Activated T-helper 2 cell treated with anti-CD3 and anti-CD28 coated beads, Interferon-gamma antibody, Interleukin-2, Interleukin-4, amounts not matched to agents 10 μg/mL and 5 μg/mL and 100 μg/mL, durations not matched to agents 14 hours and 24 hours and 36 hours (primary cell): ENCODE results near the gene ENOX1. TPM values are rescaled to one million over a fixed set of nuclear protein-coding genes. Genes with fewer than 3 reads are reported as not detected.

Experiments used
- DNase-seq: peaks from one replicate; pipeline ENCODE4 v3.0.0; 2021; ENCODE audit warnings: low spot score
- H3K27ac Mint-ChIP-seq: one replicate; pipeline ENCODE4 v1.8.0; 2021; ENCODE audit warnings: mixed read lengths
- H3K27me3 Mint-ChIP-seq: one replicate; pipeline ENCODE4 v1.8.0; 2021; ENCODE audit warnings: low read depth, mixed read lengths
- H3K36me3 Mint-ChIP-seq: one replicate; pipeline ENCODE4 v1.8.0; 2021; ENCODE audit warnings: low read depth, mixed read lengths
- H3K4me1 Mint-ChIP-seq: one replicate; pipeline ENCODE4 v1.8.0; 2021; ENCODE audit warnings: low read depth, mixed read lengths
- H3K4me3 Mint-ChIP-seq: one replicate; pipeline ENCODE4 v1.8.0; 2021; ENCODE audit warnings: low read depth, mild to moderate bottlenecking, moderate library complexity, mixed read lengths
- H3K9me3 Mint-ChIP-seq: one replicate; pipeline ENCODE4 v1.8.0; 2021; ENCODE audit warnings: mixed read lengths
- intact Hi-C: fragments of 100-400 bp; cut with micrococcal nuclease; formaldehyde crosslinking; loops from one replicate; pipeline ENCODE4 v1.15.1; 2023
- total RNA-seq: library from RNA; stranded (reverse); gene quantifications from 2 replicates; pipeline ENCODE4 v1.2.3, GENCODE V29; 2022

The ENOX1 gene
- total RNA-seq, 1 donor from 2014 or later: 0.18 TPM

GRCh38 chr13:43782686-43783085 lies 4.1 kb downstream of the ENOX1 start:
- H3K36me3 Mint-ChIP-seq: no peaks in the 10 kb centered on the region

GRCh38 chr13:43780666-43781065 lies 6.1 kb downstream of the ENOX1 start:
- Mint-ChIP-seq H3K9me3 (no peaks in the 10 kb centered on the region), H3K36me3 (no peaks in the 10 kb centered on the region), H3K4me3 (no peak overlapping the region), H3K27me3 (peaks cover 18% of the 10 kb centered on the region), H3K27ac (no peak overlapping the region), H3K4me1 (no peaks in the 10 kb centered on the region)
- DNase-seq: no peak
- intact Hi-C loops: no loop called here

More at GRCh38 chr13:43782686-43783085, 4.1 kb downstream of the ENOX1 start:
- Mint-ChIP-seq H3K27ac (no peak overlapping the region), H3K9me3 (no peaks in the 10 kb centered on the region), H3K4me3 (no peak overlapping the region), H3K27me3 (peaks cover 26% of the 10 kb centered on the region), H3K4me1 (peaks cover 2% of the 10 kb centered on the region)
- no peak for DNase-seq
- intact Hi-C loops: no loop called here

GRCh38 chr13:43776501-43777079 lies 10.2 kb downstream of the ENOX1 start:
- no peak for DNase-seq
- Mint-ChIP-seq H3K27ac (no peak overlapping the region), H3K27me3 (peaks cover 5% of the 10 kb centered on the region), H3K4me1 (no peaks in the 10 kb centered on the region), H3K36me3 (no peaks in the 10 kb centered on the region), H3K9me3 (no peaks in the 10 kb centered on the region), H3K4me3 (no peak overlapping the region)
- intact Hi-C loops: no loop called here

- no peak for DNase-seq
- H3K27me3 Mint-ChIP-seq: peaks cover 4% of the 10 kb centered on the region
- H3K9me3 Mint-ChIP-seq: no peaks in the 10 kb centered on the region
- intact Hi-C loops: no loop called here
- H3K4me1 Mint-ChIP-seq: no peaks in the 10 kb centered on the region
- H3K36me3 Mint-ChIP-seq: no peaks in the 10 kb centered on the region
- no peak overlapping the region for H3K4me3 Mint-ChIP-seq
- no peak overlapping the region for H3K27ac Mint-ChIP-seq
These were observed 10.8 kb downstream of the ENOX1 start for GRCh38 chr13:43776006-43776405.

DNA sequence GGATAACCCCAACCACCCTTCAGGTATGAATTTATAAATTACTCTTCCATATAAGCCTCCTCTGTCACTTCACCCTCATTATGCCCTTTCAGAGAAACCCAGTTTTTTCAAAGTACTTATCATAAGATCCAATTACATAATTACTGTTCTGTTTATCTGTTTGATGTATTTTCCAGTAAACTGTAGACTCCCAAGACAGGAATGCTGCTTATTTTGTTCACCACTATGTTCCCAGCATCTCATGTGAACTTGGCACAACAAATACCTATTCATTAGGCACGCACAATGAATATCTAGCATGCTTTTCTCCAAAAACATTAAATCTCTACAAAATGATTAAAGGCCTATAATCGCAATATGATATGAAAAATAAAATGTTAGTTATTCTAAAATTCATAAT lies 13.2 kb downstream of the ENOX1 start:
- Mint-ChIP-seq H3K36me3 (no peaks in the 10 kb centered on the region), H3K4me3 (no peak overlapping the region), H3K27me3 (peaks cover 3% of the 10 kb centered on the region), H3K9me3 (no peaks in the 10 kb centered on the region), H3K4me1 (no peaks in the 10 kb centered on the region), H3K27ac (no peak overlapping the region)
- intact Hi-C loops: no loop called here
- no peak for DNase-seq

GRCh38 chr13:43770871-43771270 lies 15.9 kb downstream of the ENOX1 start:
- H3K4me3 Mint-ChIP-seq: no peak overlapping the region
- H3K36me3 Mint-ChIP-seq: no peaks in the 10 kb centered on the region
- intact Hi-C loops: no loop called here
- no peaks in the 10 kb centered on the region for H3K9me3 Mint-ChIP-seq
- H3K27me3 Mint-ChIP-seq: peaks cover 9% of the 10 kb centered on the region
- H3K4me1 Mint-ChIP-seq: no peaks in the 10 kb centered on the region
- no peak for DNase-seq
- no peak overlapping the region for H3K27ac Mint-ChIP-seq

DNA sequence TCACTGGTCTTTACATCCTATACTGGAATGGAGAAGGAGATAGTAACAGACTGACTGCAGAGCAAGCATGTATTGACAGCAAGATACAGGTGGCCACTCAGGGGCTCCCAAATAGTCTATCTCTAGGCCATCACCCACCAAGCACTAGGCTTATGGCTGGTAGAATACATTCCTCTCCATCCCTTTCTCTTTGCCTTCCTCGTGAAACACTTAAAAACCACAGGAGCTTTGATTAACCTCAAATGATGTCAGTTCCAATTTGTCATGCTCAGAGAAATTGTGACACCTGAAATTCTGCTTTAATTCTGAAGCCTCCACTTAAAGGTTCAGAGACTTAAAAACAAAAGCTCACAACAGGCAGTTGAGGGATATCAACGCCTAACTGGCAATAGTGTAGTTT lies 17.2 kb downstream of the ENOX1 start:
- H3K27ac Mint-ChIP-seq: no peak overlapping the region
- no peaks in the 10 kb centered on the region for H3K4me1 Mint-ChIP-seq
- H3K9me3 Mint-ChIP-seq: no peaks in the 10 kb centered on the region
- no peaks in the 10 kb centered on the region for H3K36me3 Mint-ChIP-seq
- peaks cover 12% of the 10 kb centered on the region for H3K27me3 Mint-ChIP-seq
- intact Hi-C loops: no loop called here
- H3K4me3 Mint-ChIP-seq: no peak overlapping the region
- DNase-seq: no peak

GRCh38 chr13:43767341-43767931 lies 19.3 kb downstream of the ENOX1 start:
- no peak overlapping the region for H3K27ac Mint-ChIP-seq
- intact Hi-C loops: no loop called here
- H3K36me3 Mint-ChIP-seq: no peaks in the 10 kb centered on the region
- H3K27me3 Mint-ChIP-seq: peaks cover 9% of the 10 kb centered on the region
- no peak for DNase-seq
- no peaks in the 10 kb centered on the region for H3K9me3 Mint-ChIP-seq
- H3K4me3 Mint-ChIP-seq: no peak overlapping the region
- no peaks in the 10 kb centered on the region for H3K4me1 Mint-ChIP-seq

DNA sequence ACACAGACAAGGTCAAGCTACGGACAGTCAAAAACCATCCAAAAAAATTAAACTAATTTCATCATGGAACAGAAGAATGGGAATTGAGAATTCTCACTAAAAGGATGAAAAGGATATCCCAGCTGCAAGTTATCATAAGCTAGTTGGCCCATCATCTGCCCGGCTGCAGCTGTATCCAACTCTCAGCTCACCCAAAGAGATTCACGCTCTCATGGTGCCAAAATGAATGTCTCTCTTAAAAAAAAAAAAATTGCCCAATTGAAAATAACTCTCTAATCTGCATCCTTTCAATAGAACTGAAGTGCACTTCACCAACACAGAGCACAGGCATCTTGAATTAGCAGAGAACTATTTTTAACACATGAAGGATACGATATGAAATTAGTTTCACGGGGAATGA lies 20.0 kb downstream of the ENOX1 start:
- no peaks in the 10 kb centered on the region for H3K4me1 Mint-ChIP-seq
- intact Hi-C loops: no loop called here
- no peak overlapping the region for H3K4me3 Mint-ChIP-seq
- H3K27ac Mint-ChIP-seq: no peak overlapping the region
- no peak for DNase-seq
- H3K27me3 Mint-ChIP-seq: peaks cover 9% of the 10 kb centered on the region
- no peaks in the 10 kb centered on the region for H3K9me3 Mint-ChIP-seq
- no peaks in the 10 kb centered on the region for H3K36me3 Mint-ChIP-seq

DNA sequence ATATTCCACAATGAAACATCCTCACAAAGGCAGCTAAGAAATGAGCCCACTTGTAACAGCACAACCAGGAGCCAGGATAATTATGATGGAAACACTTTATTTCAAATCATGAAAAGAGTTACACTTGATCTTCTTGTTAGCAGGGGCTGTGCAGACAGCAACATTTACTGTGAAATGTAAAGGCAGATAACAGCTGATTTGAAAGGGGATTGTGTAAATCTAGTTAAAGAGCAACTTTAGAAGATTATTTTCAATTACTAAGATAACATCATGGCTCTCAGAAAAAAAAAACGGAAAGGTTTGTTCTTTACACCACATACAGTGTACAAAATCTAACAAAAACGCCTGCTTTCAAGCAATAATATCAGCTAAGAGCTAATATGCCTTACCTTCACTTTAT lies 22.4 kb downstream of the ENOX1 start:
- no peak overlapping the region for H3K4me3 Mint-ChIP-seq
- intact Hi-C loops: no loop called here
- no peak overlapping the region for H3K27ac Mint-ChIP-seq
- DNase-seq: no peak
- H3K36me3 Mint-ChIP-seq: no peaks in the 10 kb centered on the region
- H3K4me1 Mint-ChIP-seq: no peaks in the 10 kb centered on the region
- peaks cover 9% of the 10 kb centered on the region for H3K27me3 Mint-ChIP-seq
- H3K9me3 Mint-ChIP-seq: no peaks in the 10 kb centered on the region

DNA sequence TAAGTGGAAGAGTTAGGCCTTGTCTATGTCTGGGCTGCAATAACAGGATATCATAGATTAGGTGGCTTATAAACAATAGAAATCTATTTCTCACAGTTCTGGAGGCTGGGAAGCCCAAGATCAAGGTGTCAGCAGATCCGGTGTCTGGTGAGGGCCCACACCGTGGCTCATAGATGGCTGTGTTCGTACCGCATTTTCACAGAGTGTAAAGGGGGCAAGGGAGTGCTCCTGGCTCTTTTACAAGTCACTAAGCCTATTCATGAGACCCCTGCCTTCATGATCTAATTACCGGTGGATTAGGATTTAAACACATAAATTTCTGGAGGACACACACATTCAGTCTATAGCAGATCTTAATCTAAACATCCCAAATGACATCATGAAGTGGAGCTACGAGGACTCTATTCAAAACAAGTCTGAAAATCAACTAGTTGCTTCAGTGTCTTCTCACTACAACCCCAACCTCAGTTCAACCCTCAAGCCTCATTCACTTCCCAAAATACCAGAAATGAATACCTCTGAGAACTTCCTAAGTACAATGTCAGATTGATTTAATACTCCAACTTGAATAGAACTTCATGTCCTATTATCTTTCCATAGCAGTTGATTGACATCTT lies 23.5 kb downstream of the ENOX1 start:
- H3K27me3 Mint-ChIP-seq: peaks cover 10% of the 10 kb centered on the region
- H3K27ac Mint-ChIP-seq: no peak overlapping the region
- intact Hi-C loops: no loop called here
- no peaks in the 10 kb centered on the region for H3K36me3 Mint-ChIP-seq
- DNase-seq: no peak
- no peaks in the 10 kb centered on the region for H3K4me1 Mint-ChIP-seq
- H3K4me3 Mint-ChIP-seq: no peak overlapping the region
- no peaks in the 10 kb centered on the region for H3K9me3 Mint-ChIP-seq

DNA sequence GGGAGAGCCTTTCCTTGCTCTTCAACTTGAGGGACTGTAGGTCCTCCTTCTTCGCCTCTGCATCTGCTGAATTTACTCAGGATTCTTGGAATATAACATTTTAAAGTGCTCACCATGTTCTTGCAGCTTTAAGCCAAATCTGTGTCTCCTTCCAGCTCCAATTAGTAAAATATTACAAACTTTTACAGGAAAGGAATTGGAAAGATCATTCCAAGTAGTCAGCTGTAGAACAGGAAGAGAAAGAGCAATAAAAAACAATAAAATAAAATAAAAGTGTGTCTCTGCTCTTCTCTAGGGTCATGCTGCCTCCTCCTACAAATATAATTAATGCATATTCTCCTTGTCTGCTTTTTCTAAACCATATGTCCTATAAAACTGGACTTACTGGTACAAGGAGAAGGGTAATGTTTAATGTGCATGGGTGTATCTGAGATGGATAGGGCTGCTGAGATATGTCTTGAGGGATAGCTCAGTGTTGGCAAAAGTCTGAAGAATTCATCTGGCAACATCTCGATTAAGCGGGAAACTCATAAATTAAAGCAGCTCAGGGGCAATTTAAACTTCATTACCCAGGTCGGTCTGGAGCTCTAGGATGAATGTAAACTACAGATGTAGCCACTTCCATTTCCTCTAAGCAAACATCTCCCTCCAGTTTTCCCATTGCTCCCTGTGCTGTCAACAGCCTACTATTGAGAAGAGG lies 25.0 kb downstream of the ENOX1 start:
- peaks cover 6% of the 10 kb centered on the region for H3K27me3 Mint-ChIP-seq
- no peaks in the 10 kb centered on the region for H3K36me3 Mint-ChIP-seq
- H3K4me1 Mint-ChIP-seq: no peaks in the 10 kb centered on the region
- H3K4me3 Mint-ChIP-seq: no peak overlapping the region
- no peak overlapping the region for H3K27ac Mint-ChIP-seq
- DNase-seq: no peak
- intact Hi-C loops: no loop called here
- H3K9me3 Mint-ChIP-seq: no peaks in the 10 kb centered on the region

DNA sequence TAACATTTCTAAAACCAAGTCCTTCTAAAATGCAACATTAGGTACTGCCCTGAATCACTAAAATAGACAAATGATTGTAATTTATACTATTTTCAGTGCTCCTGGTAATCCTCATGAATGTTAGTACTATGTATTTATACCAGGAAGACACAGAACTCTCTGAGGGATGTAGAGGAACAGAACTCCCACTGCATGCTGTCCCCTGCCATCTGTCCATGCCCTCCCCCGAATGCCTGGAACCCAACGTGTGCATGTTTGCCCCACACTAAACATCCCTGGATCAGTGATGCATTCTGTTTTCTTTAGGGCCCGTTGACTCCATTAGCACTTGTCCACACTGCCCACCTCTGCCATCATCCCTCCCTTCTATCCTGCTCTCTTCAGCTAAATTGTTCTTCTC lies 26.5 kb downstream of the ENOX1 start:
- Mint-ChIP-seq H3K4me1 (no peaks in the 10 kb centered on the region), H3K27ac (no peak overlapping the region), H3K9me3 (no peaks in the 10 kb centered on the region), H3K27me3 (peaks cover 4% of the 10 kb centered on the region), H3K4me3 (no peak overlapping the region), H3K36me3 (no peaks in the 10 kb centered on the region)
- intact Hi-C loops: no loop called here
- DNase-seq: no peak
